Epithelial cell of proximal tubule (primary cell): ENCODE data around the gene MYO5B. TPM values are rescaled to one million over a fixed set of nuclear protein-coding genes. Genes with fewer than 3 reads are reported as not detected.

Experiments used
- DNase-seq: peaks from one replicate; pipeline ENCODE4 v3.0.0-alpha.2; 2011; ENCODE audit warnings: low read depth
- H3K4me3 ChIP-seq: 2 replicates; pipeline ENCODE4 v1.5.1; 2011; ENCODE audit warnings: low read depth, mild to moderate bottlenecking, low read length
- total RNA-seq: library from RNA; depleted of rRNA; stranded (reverse); fragments of >200 nt; gene quantifications from 2 replicates; pipeline ENCODE4 v1.2.3, GENCODE V29; 2015
- TF ChIP-seq, protein P1 (sequence below): conservative IDR thresholded peaks from 2 replicates; pipeline ENCODE4 v1.5.1; 2012; ENCODE audit warnings: low read depth, mild to moderate bottlenecking, low read length

The MYO5B gene
- total RNA-seq, 1 donor from 2014 or later: 48.4 TPM

DNA sequence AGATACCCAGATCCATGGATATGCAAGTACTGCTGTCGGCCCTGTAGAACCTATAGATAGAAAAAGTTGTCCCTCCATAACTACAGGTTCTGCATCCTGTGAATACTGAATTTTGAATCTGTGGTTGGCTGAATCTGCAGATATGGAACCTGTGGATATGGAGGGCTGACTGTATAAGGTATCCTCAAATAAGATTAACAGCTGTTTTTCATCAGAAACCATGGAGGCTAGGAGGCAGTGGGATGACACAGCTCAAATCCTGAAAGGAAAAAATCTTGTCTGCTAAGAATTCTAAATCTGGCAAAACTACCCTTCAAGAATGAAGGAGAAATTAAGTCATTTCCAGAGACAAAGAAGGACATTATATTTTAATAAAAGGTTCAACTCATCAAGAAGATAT, 367.0 kb downstream of the MYO5B start:
- H3K4me3 ChIP-seq: no peak overlapping the region
- TF ChIP-seq, protein P1, sequence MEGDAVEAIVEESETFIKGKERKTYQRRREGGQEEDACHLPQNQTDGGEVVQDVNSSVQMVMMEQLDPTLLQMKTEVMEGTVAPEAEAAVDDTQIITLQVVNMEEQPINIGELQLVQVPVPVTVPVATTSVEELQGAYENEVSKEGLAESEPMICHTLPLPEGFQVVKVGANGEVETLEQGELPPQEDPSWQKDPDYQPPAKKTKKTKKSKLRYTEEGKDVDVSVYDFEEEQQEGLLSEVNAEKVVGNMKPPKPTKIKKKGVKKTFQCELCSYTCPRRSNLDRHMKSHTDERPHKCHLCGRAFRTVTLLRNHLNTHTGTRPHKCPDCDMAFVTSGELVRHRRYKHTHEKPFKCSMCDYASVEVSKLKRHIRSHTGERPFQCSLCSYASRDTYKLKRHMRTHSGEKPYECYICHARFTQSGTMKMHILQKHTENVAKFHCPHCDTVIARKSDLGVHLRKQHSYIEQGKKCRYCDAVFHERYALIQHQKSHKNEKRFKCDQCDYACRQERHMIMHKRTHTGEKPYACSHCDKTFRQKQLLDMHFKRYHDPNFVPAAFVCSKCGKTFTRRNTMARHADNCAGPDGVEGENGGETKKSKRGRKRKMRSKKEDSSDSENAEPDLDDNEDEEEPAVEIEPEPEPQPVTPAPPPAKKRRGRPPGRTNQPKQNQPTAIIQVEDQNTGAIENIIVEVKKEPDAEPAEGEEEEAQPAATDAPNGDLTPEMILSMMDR: no peak
- DNase-seq: no peak

DNA sequence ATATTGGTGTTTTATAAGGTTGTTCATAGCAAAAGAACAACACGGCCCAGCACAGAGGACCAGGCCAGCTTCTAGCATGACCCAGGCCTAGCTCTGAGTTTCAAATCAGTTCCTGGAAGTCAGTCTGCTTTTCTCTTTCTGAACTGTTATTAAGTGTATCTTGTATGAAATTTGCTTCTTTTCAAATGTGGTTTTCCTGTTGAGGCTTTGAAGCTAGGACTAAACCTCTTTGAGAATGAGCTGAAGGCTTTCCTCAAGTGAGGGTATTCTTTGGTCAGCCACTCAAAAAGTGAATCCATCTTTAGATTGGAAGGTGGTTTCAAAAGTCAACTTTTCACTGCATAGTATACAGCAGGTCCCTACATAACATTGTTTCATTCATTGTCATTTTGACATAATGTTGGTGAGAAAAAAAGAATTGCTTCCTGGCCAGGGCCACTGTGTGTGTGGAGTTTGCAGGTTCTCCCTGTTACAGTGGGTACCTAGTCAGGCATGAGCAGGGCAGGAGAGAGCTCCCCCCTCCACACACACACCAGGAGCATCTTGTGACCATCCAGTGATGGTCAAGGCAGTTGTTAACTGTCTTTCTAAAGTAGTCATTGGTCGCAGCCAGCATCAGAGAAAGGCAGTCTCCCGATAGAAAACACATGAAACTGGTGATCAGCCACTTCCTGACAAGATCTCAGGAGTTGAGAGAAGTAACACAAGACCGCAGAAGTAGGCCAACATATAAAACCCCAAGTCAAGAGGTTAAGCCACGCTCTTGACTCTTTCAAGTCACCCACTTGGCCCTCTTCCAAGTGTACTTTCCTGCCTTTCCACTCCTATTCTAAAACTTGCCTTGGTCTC, 374.9 kb downstream of the MYO5B start:
- H3K4me3 ChIP-seq: no peak overlapping the region
- DNase-seq: no peak
- TF ChIP-seq, protein P1: no peak

DNA sequence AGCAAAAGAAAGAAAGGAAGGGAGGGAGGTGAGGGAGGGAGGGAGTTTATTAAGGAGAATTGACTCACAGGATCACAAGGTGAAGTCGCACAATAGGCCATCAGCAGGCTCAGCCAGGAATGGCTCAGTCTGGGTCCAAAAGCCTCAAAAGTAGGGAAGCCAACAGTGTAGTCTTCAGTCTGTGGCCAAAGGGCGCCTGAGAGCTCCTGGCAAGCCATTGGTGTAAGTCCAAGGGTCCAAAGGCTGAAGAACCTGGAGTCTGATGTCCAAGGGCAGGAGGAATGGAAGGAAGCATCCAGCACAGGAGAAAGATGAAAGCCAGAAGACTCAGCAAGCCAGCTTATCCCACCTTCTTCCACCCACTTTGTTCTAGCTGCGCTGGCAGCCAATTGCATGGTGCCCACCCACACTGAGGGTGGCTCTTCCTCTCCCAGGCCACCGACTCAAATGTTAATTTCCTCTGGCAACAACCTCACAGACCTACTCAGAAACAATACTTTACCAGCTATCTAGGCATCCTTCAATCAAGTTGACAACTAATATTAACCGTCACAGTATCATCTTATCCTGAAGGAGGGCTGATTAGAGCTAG, 375.8 kb downstream of the MYO5B start:
- H3K4me3 ChIP-seq: no peak overlapping the region
- DNase-seq: no peak
- TF ChIP-seq, protein P1: no peak

DNA sequence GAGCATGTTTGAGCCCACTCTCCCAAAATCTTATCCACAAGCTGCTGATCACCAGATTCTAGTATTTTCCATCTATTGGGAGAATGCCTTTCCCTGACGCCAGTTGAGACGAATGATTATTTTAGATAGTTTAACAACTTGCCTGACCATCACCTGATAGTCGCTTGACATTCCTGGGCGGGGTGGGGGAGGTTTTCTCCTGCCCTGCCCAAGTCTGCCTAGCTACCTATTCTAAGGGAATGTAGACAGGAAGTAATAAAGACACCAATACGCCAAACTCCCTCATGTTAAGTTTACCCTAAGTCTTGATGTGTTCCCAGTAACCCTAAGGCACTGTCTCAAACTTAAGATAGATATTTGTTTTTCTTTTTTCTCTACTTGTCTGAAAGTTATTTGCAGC, 377.0 kb downstream of the MYO5B start:
- no peak for DNase-seq
- no peak overlapping the region for H3K4me3 ChIP-seq
- TF ChIP-seq, protein P1: no peak

DNA sequence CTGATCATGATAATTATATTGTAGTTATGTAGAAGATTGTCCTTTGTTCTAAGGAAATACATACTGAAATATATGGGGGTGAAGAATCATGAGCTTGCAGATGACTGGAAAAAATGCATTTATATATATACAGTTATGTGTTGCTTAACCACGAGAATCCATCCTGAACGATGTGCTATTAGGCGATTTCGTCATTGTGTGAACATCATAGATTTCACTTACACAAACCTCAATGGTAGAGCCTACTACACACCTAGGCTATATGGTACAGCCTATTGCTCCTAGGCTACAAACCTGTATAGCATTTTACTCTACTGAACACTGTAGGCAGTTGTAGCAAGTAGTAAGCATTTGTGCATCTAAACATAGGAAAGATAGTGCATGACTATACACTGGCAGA, 379.0 kb downstream of the MYO5B start:
- H3K4me3 ChIP-seq: no peak overlapping the region
- no peak for DNase-seq
- TF ChIP-seq, protein P1: no peak

DNA sequence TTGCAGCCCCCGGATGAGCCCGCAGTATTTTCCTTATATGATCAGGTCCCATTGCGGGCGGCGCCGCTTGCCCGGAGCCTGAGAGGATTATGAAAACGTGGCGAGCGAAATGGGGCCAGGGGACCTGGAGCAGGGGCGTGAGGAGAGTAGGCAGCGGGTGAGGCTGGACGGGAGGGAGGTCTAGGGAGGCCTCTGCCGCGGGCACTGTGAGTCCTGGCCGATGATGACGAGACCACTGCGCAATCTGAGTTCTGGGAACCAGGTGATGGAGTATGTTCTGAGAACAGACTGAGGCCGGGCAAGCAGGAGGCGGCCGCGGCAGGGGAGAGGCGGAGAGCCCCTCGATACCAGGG, 380.8 kb downstream of the MYO5B start:
- peak overlapping the region; percentile 65 for H3K4me3 ChIP-seq
- DNase-seq: no peak
- TF ChIP-seq, protein P1: no peak
